Measurements from ENCODE around the gene CAB39.

Gene CAB39

DNA sequence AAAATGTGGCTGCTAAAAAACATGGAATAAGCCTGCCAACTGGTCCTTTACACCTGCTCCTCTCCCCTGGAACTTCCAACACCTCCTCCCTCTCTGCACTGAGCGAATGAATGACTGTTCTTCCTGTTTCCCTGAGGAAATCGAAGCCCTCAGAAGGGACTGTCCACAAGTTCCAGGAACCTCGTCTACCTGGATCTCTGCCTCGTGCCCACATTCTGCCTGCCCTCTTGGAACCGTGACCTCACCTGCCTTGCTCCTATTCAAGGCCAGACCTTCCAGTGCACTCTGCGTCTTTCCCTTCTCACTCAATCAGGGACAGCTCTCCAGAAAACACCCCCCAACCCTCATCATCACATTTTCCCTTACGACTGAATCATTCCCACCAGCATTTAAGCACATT lies 4.4 kb upstream of the CAB39 start:
- no peak overlapping the region for H3K4me3 ChIP-seq (ENCODE audit: control insufficient read depth, low read depth, low read length)
- DNase-seq (ENCODE audit: low read depth) = no peak
- TF ChIP-seq CTCF (IDR thresholded peaks at IDR 0.05; ENCODE audit: control insufficient read depth, insufficient read depth, low read depth, low read length, missing control alignments) = no peak

- H3K4me3 ChIP-seq (ENCODE audit: control insufficient read depth, low read depth, low read length) = no peak overlapping the region
- no peak for DNase-seq (ENCODE audit: low read depth)
- no peak for TF ChIP-seq CTCF (IDR thresholded peaks at IDR 0.05; ENCODE audit: control insufficient read depth, insufficient read depth, low read depth, low read length, missing control alignments)
Measured at GRCh38 chr2:230711224-230711623, 1.4 kb upstream of the CAB39 start.

GRCh38 chr2:230713331-230714135 lies 891 bp downstream of the CAB39 start:
- no peak for TF ChIP-seq CTCF (IDR thresholded peaks at IDR 0.05; ENCODE audit: control insufficient read depth, insufficient read depth, low read depth, low read length, missing control alignments)
- H3K4me3 ChIP-seq (ENCODE audit: control insufficient read depth, low read depth, low read length) = peak overlapping the region; percentile 83
- no peak for DNase-seq (ENCODE audit: low read depth)

GRCh38 chr2:230714136-230714480 lies 1.5 kb downstream of the CAB39 start:
- no peak for DNase-seq (ENCODE audit: low read depth)
- no peak for TF ChIP-seq CTCF (IDR thresholded peaks at IDR 0.05; ENCODE audit: control insufficient read depth, insufficient read depth, low read depth, low read length, missing control alignments)
- H3K4me3 ChIP-seq (ENCODE audit: control insufficient read depth, low read depth, low read length) = peak overlapping the region; percentile 83

- no peak for TF ChIP-seq CTCF (IDR thresholded peaks at IDR 0.05; ENCODE audit: control insufficient read depth, insufficient read depth, low read depth, low read length, missing control alignments)
- no peak overlapping the region for H3K4me3 ChIP-seq (ENCODE audit: control insufficient read depth, low read depth, low read length)
- DNase-seq (ENCODE audit: low read depth) = no peak
Measured at GRCh38 chr2:230715201-230715600, 2.6 kb downstream of the CAB39 start.

- DNase-seq (ENCODE audit: low read depth) = no peak
- H3K4me3 ChIP-seq (ENCODE audit: control insufficient read depth, low read depth, low read length) = no peak overlapping the region
- TF ChIP-seq CTCF (IDR thresholded peaks at IDR 0.05; ENCODE audit: control insufficient read depth, insufficient read depth, low read depth, low read length, missing control alignments) = no peak
Measured at GRCh38 chr2:230716588-230716987, 3.9 kb downstream of the CAB39 start.
